ENCODE measurements around the gene MRPS15.
"Not testable (repeated sequence)": the region's sequence is repeated elsewhere in the genome, so short reads cannot be mapped to it uniquely, and the experiment has no call there.

MRPS15 gene

GRCh38 chr1:36463803-36464604, at the start of gene MRPS15:
Gene MRPS15, minus strand, starts transcription at chr1:36464384. Its CDS starts 109 bp downstream, at chr1:36464275.
- DNase-seq, result peak; percentile 91 to 92

- no peak for DNase-seq
These were observed 48.7 kb upstream of the MRPS15 start for GRCh38 chr1:36512842-36513241.

GRCh38 chr1:36511804-36512798, 47.9 kb upstream of the MRPS15 start:
- DNase-seq, result no peak

- not testable (repeated sequence) for DNase-seq
These were observed 47.0 kb upstream of the MRPS15 start for GRCh38 chr1:36511220-36511619.

- DNase-seq, result no peak
These were observed 46.2 kb upstream of the MRPS15 start for GRCh38 chr1:36510418-36510817.

- DNase-seq, result no peak
These were observed 44.1 kb upstream of the MRPS15 start for GRCh38 chr1:36508257-36508656.

- DNase-seq, result no peak
These were observed 42.2 kb upstream of the MRPS15 start for GRCh38 chr1:36506276-36506920.

- no peak for DNase-seq
These were observed 39.5 kb upstream of the MRPS15 start for GRCh38 chr1:36503733-36504132.

GRCh38 chr1:36503159-36503558, 39.0 kb upstream of the MRPS15 start:
- no peak for DNase-seq

- DNase-seq, result no peak
These were observed 38.4 kb upstream of the MRPS15 start for GRCh38 chr1:36502616-36503015.

GRCh38 chr1:36501911-36502310, 37.7 kb upstream of the MRPS15 start:
- not testable (repeated sequence) for DNase-seq

- no peak for DNase-seq
These were observed 33.0 kb upstream of the MRPS15 start for GRCh38 chr1:36497207-36497606.

- DNase-seq, result no peak
These were observed 30.8 kb upstream of the MRPS15 start for GRCh38 chr1:36494971-36495370.

GRCh38 chr1:36493524-36493923, 29.3 kb upstream of the MRPS15 start:
- no peak for DNase-seq

- DNase-seq, result no peak
These were observed 28.3 kb upstream of the MRPS15 start for GRCh38 chr1:36492491-36492890.

GRCh38 chr1:36489258-36490051, 25.3 kb upstream of the MRPS15 start:
- DNase-seq, result not testable (repeated sequence)

GRCh38 chr1:36487906-36488305, 23.7 kb upstream of the MRPS15 start:
- DNase-seq, result no peak

- DNase-seq, result not testable (repeated sequence)
These were observed 23.1 kb upstream of the MRPS15 start for GRCh38 chr1:36487336-36487725.

GRCh38 chr1:36486439-36487335, 22.5 kb upstream of the MRPS15 start:
- DNase-seq, result peak; percentile 43 to 94

GRCh38 chr1:36486093-36486438, 21.9 kb upstream of the MRPS15 start:
- no peak for DNase-seq

- DNase-seq, result no peak
These were observed 19.9 kb upstream of the MRPS15 start for GRCh38 chr1:36484099-36484498.
